CD4-positive, alpha-beta T cell treated with Interleukin-15 for 4 hours (primary cell): ENCODE results near the gene RTP2.

Experiments
- DNase-seq: peaks from one replicate; pipeline ENCODE4 v3.0.0-alpha.2; 2020; ENCODE audit warnings: low spot score

RTP2 gene

DNA sequence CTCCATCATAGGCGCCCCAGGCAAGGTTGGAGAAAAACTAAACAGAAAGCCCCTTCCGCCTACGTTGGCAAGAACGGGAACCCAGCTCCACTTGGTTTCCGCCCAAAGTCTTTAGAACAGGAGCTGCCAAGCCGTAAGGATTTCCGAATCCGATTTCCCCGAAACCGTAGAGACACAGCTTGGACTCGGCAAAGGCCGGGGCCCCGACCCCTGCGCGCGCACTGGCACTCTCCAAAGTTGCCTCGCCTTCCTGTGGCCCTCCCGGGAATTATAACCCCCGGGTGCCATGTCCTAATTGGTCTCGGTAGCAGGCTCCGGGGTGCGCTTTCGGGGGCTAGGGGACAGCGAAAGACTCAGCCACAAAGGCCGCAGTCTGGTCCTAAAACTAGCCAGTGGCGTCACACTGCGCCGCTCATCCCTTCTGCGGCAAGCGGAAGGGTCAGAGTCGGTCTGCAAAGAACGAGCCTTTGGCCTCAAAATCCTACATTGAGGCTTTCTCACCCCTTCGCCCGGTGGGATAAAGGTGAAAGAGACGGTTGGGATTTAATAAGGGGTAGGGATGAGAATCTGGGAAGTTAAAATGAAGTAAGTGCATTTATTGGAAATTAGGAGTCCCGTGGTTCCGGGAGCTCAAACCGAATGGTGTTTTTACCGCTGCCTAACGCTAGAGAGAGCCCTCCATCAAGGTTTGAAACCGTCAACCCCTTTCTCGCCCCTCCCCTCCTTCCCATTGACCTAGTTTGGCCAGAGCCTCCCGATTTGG lies 36.2 kb upstream of the RTP2 start:
- peak; percentile 79 for DNase-seq

DNA sequence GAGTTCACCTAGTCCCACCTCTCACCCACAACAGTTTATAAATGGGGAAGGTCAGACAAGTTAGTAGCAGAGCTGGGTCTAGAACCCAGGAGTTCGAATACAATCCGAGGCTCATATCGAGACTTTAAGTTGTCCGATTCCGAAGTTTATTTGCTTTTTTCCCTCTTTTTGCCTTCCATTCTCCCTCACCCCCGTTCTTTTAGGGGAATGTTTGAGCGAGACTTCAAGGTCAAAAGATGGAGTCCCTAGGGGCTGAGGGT lies 35.6 kb upstream of the RTP2 start:
- no peak for DNase-seq

DNA sequence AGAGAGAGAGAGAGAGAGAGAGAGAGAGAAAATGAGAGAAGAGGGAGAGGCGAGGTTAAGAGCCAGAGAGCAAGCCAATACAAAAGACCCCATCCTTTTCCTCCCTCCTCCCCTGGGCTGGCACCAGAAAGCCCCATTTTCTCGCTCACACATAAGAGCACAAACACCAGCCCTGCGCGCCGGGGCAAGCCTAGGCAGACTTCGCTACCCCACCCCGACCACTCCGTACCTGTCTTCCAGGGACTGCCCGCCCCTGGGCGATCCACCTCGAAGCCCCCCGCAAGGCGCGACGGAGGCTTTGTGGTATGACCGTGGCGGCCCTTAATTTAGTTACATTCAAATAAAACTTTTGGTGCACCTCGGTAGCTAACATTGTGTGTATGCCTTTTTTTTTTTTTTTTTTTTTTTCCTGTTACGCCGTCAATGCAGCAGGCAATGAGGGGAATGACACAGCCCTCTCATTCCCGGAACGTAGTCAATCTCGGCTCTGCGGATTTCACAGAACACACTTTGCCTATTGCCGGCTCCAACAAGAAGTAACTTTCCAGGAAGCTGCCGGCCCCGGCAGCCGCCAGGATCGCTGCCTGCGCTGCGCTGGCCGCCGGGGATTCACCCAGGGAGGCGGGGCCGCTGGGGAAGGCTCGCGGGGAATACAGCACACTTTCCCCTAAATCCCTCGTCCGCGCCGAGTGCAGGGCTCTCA lies 35.2 kb upstream of the RTP2 start:
- peak; percentile 82 for DNase-seq

DNA sequence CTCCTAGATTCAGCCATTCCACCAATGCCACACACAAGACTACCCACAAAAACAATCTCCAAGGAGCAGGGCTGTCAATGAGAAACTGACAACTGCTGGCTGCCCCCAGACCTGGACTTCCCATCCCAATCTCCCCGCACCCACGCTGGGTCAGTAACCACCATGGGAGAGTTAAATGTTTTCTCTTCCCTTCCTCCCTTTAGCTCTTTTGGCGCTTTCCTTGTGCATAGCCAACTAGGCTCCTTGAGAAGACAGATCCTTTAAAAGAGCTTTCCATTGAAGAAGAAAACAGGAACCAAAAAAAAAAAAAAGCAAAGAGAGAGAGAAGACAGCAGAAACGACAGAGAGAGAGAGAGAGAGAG lies 34.6 kb upstream of the RTP2 start:
- DNase-seq, result no peak

DNA sequence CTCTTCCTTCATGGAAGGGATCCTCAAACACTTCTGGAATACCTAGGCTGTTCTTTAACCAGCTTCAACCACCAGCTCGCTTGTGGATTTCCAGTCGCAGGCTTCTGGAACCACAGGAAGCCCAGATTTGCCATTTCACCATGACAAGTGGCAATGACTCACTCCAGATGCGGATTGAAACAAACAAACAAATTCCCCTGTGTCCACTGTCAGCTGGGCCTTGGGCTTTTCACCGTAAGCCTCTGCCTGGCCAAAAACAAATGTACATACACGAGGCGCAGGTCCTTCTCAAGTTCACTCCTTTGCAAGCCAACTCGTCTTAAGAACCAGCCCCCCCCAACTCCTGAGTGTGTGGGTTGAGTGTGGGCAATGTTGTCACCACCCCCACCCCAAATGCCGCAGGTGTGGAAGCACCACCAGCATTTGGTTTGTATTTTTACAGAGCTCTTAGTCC lies 34.1 kb upstream of the RTP2 start:
- no peak for DNase-seq

DNA sequence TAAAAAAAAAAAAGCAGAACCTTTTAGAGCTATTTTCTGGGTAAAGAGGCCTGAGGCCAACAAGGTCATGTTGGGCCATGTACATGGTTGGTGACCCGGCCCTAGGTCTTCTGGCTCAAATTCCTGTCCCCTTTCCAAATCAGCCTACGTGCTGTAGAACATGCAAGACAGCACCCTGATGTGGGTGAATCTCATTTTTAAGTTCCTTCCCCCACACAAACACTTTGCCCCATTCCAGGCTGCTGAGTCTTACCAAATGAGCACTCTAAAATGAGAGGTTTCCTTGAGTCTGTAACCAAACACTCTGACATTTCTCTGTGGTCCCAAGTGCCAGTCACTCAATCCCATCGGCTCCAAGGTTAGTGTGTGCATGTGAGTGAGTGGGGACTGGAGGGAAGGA lies 33.5 kb upstream of the RTP2 start:
- no peak for DNase-seq

DNA sequence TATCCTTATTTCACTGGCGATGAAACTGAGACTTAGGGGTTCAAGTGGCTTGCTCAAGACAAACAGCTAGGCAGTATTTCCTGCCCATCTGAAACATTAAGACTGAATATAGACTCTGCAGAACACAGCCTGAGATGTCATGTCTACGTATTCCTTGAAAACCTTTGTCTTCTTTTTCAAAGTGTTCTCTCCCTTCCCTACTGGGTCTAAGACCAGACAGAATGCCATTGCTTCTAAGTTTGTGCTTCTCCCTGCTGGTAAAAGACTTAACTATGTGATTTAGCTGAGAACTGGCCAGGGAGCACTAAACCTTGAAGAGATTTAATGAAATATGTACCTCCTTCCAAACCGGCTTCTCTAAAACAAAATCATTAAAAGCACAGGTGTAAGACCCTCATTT lies 33.0 kb upstream of the RTP2 start:
- no peak for DNase-seq

DNA sequence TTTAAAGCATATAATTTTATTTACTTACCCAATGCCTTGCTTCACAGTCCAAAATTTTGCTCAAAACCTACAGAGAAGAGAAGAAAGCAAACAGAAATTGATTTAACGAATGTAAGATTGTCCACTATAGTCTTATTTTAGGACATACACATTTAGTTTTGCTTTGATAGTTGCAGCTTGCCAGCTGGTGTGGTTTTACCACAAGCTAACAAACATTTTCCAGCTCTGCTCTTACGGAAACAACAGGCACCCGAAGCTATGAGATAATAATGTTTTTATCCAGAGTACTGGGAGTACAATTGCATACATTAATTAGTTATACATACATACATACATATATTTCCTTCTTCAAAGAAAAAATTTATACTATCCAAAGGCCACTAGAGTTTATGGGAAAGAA lies 32.5 kb upstream of the RTP2 start:
- DNase-seq, result no peak

DNA sequence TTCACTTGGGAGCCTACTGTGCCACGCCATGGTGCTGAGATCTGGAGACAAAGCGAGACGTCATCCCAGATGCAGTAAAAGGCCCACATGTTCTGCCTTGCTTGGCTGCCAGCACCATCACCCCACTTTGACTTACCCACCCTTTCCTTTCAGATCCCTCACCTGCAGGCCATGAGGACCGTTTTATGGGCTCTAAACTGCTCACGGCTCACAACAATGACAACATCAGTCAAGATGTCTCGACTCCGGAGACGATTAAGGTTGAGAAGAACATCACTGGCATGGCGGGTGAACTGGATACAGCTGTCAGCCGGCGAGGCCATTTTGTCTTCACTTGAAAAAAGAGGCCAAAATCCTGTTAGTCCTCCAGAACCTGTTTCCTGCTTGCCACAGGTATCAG lies 31.0 kb upstream of the RTP2 start:
- no peak for DNase-seq

DNA sequence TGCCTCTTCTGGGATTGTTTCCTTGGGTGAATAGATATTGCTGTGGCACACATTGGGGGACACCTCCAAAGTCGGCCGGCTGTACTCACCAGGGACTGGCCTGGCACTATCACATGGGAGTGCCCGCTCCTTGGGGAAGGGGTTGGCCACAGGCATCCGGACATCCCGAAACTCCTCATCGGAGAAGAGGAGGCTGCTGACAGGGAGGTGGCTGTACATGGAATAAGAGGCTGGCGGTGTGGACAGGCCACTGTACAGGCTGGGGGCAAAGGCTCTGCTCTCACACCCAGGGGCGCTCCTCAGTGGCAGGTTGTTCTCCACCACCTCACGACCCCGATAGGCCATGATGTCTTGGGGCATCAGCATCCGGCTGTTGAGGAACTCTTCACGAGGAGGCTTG lies 27.2 kb upstream of the RTP2 start:
- DNase-seq, result no peak

DNA sequence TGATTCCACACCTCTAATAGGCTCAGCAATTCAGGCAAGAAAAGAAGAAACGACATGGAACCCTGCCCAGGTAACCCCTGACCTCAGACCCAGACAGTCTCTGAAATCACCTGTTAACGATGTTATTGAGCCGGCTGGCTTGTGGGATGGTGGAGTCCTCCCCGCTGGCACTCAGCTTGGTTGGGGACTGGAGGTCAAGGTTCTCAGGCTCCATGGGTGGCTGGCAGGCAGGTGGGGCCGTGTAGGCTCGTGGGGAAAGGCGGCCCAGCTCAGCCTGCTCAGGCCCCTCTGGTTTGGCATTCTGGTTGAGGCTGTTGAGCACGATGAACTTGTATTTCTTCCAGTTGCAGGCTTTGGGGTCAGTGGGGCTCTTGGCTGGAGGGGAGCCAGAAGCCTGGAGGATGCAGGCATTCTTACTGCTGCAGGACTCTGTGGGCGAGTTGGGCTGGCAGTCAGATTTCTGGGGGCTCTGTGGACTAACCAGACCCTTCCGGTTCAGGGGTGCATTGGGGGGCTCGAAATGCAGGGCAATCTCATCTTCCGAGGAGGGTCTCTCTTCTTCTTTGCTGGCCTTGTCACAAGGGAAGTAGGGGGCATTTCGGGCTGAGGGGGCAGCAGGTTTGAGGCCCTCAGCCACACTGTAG lies 26.7 kb upstream of the RTP2 start:
- no peak for DNase-seq

DNA sequence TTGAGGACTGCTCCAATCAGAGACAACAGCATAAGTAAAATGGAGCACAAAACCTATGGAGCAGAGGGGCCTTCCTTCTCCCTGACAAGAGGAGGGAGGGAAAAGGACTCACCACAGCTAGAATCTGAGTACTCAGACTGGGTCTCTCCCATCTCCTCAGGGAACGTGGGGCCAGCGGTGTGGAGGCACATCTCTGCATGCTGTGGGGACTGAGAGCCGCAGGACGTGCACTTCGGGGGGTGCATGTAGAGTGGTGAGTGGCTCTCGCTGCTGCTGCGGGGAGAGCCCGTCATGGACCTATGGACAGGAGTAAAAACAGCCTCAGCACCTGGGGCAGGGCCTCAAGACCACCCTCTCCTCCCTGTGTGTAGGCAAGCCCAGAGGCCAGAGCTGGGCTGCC lies 25.9 kb upstream of the RTP2 start:
- DNase-seq, result no peak

DNA sequence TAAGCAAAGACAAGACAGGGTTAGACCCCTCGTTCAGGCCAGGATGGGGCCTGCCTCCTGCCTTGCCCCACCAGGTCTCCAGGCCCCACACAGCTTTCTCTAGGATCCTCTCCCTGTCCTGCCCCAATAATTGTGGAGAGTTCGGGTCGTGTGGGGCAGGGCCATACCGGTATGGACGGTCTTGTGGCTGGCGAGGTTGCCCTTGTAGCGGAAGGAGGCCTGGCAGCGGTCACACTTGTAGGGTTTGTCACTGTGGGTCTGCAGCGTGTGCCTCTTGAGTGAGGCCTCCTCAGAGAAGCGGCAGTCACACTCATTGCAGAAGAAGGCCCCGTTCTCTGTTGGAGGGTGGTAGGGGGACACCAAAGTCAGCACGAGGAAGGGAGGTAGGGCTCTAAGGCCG lies 24.2 kb upstream of the RTP2 start:
- DNase-seq, result no peak

DNA sequence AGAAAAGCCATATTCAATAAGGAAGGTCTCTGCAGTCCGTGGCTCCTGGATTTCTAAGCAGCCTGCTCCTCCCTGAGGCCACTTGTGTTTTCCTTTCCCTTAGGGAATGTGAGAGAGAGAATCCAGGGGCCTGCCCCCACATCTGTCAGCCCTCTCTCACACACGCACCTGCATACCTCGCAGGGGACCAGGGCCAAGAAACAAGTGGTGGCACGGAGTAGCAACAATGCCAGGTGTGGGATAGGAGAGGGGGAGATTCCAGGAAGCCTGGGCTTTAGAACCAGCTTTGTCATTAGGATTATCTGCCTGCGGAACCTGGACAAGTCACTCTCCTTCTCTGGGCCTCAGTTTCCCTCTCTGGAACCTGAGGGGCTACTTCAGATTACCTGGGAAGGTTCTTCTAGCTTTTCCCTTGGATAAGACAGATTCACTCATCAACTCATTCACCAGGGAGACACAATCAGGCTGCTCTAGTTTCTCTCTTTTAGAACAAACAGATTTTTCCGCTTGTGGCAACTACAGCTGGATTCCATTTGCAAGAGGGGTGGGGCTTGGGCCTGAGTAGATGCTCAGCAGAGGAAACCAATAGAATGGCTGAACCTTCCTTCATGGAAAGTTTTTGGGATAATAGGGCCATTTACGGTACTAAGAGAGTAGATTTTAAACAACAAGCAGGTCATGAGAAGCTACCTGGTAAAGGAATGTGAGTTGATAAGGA lies 23.5 kb upstream of the RTP2 start:
- no peak for DNase-seq

DNA sequence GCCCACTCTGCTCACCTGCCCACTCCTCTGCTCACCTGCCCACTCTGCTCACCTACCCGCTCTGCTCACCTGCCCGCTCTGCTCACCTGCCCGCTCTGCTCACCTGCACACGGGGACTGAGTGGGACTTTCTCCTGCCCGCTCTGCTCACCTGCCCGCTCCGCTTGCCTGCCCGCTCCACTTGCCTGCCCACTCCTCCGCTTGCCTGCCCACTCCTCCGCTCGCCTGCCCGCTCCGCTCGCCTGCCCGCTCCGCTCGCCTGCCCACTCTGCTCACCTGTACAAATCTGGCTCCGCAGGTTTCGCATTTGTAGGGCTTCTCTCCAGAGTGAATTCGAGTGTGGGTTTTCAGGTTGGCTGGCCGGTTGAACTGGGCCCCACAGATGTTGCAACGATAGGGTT lies 22.9 kb upstream of the RTP2 start:
- no peak for DNase-seq

DNA sequence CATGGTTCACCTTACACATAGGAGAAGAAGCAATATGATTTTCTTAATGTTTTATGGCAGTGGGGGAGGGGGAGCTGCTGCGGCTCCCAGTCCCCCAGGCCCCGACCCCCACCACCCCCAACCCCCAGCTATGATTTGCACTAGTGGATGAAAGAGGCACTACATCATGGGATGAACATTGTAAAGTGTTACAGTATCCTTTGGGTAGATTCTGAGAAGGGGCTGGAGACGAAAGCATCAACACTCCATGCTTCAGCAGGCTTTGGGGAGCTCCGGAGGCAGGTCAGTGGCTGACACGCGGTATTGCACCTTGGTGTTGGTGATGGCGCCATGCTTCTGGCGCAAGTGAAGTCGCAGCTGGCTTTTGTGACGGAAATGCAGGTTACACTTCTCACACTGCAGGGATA lies 19.9 kb upstream of the RTP2 start:
- DNase-seq, result no peak

DNA sequence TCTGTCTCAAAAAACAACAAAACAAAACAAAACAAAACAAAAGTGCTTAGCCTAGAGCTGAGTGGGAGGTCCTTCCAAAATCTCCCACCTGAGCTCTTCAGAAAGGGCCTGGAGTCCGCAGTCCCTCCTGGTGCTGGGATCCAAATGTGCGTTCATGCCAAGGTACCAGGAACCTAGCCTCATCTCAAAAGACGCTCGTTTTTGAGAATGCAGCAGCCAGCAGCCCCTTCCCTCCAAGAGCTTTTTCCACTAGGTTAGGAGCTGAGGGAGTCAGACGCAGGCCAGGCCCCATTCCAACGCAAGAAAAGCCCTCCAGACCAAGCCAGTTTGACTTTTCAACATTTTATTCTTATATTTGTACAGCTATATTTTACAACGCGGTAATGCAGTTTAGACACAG lies 18.7 kb upstream of the RTP2 start:
- no peak for DNase-seq

DNA sequence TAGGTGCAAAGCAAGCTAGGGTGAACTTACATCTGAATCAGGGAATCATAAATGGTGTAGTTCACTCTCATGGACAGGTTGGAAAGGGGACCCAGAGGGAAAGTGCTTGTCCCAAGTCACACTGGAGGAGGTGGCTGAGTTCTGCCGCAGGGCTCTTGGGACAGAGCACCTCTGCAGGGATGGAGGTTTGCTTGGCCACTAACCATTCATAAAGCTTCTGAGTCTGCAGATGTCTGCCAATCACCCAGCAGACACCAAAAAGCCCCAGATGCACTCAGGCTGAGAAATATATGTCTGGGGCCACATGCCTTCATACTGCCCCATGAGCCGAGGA lies 17.9 kb upstream of the RTP2 start:
- DNase-seq, result no peak

DNA sequence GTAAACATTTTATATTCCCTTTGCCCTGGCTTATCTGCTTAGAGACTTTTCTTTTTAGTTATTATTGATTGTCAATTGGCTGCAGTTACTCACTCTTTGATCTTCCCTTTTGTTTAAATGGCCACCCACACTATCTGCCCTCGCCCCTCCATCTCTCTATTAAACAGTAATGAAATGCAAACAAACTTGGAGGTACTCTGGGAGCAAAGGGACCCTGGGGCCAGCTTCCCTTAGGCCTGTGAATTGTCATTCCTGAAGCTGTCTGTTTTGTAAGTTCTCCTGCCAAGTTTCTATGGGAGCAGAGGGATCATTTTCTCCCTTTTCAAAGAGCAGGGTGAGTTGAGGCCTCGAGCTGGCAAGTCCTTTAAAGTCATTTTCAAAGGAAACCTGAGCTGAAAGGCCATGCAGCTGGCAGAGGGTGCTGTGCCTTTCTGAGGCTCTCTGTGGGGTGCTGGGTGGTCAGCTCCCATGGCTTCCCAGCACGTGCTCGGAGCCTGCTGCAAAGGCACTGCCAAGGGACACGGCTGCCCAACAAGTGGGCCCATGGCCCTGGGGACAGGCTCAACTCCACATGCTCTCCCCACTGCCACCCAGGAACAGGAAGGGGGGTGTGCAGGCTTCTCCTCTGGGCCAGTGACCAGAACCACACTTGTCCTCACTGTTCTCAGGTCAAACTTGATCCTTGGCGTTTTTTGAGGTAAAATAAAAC lies 17.4 kb upstream of the RTP2 start:
- DNase-seq, result no peak

DNA sequence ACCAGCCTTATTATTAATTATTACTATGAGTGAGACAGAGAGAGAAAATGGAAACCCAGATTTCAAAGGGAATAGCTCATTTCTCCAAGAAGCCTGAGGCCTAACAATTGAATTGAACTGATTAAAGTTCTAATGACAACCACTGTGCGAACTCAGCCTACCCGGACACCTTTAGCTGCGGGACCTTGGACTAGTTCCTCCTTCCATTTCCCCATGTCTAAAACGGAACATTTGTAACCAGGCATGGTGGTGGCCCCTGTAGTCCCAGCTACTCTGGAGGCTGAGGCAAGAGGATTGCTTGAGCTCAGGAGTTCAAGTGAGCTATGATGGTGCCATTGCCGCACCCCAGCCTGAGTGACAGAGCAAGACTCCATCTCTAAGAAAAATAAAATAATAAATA lies 16.4 kb upstream of the RTP2 start:
- DNase-seq, result no peak

DNA sequence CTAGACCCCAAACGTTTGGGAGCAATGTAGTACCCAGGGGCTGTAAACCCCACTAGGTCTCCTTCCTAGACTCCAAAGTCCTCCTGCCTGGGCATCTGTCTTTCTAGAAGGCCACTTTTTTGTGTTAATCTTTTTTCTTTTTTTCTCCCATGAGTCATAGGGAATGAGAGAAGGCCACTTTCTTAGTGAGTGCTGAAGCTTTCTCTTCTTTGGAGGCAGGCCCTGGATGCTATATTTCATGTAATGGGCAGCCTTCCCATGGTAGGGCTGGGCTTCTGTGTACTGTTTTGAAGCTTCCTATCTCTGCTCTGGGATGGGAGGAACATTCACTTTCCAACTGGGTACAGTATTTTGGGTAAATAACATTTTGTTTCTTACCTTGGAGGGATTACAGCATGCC lies 15.2 kb upstream of the RTP2 start:
- no peak for DNase-seq

DNA sequence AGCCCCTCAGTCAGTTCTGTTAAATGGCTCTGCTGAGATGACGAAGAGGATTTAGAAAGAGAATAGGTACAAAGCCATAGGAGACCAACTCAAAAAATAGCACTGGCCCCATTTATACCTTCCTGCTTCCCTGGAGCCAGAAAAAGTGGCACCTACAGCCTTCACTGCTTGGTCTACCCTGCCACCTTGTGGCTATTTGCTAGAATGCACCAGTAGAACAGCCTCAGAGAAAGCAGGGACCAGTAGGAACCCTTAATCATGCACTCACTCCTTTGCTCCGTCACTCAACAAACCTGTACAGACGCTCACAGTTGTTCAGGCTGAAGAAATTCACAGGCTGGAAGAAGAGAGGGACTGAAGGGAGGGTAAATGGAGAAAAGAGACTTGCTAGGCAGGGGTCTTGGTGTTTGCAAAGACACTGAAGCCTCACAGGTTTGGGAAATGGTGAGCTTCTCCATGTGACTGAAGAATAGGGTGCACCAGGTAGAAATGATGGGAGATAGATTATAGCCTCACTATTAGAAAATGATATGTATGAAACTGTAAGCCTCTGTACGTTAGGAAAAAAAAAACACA lies 12.1 kb upstream of the RTP2 start:
- peak; percentile 84 for DNase-seq
